Raji (cell line): Measurements from ENCODE around the gene ALDH7A1.

ENCODE experiments used
- POLR2A ChIP-seq: IDR thresholded peaks from 2 replicates; pipeline ENCODE4 v1.6.1; 2011; ENCODE audit warnings: low read depth, low read length, control low read depth; ENCODE audit not compliant: insufficient read depth

Gene ALDH7A1

GRCh38 chr5:126594748-126595485, at the start of gene ALDH7A1:
Gene ALDH7A1 (minus strand): TSS chr5:126595219. CDS start chr5:126595198, 21 bp downstream.
- no peak for TF ChIP-seq POLR2A

DNA sequence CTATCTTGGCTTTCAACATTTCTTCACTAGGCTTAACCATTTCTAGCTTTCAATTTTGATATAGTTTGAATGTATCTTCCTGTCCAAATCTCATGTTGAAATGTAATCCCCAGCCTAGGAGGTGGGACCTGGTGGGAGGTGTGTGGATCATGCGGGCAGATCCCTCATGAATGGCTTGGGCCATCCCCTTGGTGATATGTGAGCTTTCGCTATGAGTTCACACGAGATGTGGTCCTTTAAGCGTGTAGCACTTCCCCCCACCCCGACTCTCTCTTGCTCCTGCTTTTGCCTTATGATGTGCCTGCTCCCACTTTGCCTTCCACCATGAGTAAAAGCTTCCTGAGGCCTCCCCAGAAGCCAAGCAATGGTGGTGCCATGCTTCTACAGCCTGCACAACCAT, 46.4 kb upstream of the ALDH7A1 start:
- TF ChIP-seq POLR2A, result no peak

GRCh38 chr5:126640866-126641265, 45.8 kb upstream of the ALDH7A1 start:
- no peak for TF ChIP-seq POLR2A

- no peak for TF ChIP-seq POLR2A
Observed at GRCh38 chr5:126636956-126637355, 41.9 kb upstream of the ALDH7A1 start.

GRCh38 chr5:126635585-126635984, 40.6 kb upstream of the ALDH7A1 start:
- TF ChIP-seq POLR2A, result no peak

DNA sequence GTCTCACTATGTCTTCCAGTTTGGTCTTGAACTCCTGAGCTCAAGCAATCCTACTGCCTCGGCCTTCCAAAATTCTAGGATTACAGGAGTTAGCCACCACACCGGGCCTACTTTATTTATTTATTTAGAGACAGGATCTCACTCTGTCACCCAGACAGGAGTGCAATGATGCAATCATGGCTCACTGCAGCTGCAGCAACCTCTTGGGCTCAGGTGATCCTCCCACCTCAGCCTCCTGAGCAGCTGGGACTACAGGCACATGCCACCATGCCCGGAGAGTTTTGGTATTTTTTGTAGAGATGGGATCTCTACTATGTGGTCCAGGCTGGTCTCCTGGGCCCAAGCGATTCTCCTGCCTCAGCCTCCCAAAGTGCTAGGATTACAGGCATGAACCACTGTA, 38.5 kb upstream of the ALDH7A1 start:
- no peak for TF ChIP-seq POLR2A

- TF ChIP-seq POLR2A, result no peak
Observed at GRCh38 chr5:126631920-126632319, 36.9 kb upstream of the ALDH7A1 start.

DNA sequence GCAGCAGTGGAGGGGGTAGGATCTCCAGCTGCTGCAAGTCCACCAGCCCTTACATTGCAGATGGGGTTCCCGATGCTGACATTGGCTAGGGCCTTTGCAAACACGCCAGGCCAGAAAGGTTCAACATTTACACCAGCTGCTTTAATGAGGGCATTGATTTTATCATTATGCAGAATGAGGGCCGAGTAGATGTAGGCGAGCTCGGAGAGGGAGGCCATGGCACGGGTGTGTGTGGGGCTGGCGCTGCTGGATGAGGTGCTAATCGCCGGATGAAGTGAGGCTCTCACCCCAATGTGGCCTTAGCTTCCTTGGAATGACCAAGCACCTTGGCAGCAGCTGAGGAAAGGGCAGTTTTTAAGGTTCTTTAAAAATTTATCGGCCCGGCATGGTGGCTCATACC, 33.1 kb upstream of the ALDH7A1 start:
- no peak for TF ChIP-seq POLR2A

DNA sequence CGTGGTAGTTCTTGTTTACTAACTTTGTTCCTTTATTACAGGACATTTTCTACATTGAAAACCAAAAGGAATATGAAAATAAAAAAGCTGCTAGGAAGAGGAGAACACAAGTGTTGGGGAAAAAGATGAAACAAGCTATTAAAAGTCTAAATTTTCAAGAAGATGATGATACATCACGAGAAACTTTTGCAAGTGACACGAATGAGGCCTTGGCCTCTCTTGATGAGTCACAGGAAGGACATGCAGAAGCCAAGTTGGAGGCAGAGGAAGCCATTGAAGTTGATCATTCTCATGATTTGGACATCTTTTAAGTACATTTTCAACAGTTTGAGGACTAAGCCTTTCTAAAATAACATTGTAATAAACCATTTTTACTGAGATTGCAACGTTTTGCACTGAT, 29.5 kb upstream of the ALDH7A1 start:
- TF ChIP-seq POLR2A, result no peak

DNA sequence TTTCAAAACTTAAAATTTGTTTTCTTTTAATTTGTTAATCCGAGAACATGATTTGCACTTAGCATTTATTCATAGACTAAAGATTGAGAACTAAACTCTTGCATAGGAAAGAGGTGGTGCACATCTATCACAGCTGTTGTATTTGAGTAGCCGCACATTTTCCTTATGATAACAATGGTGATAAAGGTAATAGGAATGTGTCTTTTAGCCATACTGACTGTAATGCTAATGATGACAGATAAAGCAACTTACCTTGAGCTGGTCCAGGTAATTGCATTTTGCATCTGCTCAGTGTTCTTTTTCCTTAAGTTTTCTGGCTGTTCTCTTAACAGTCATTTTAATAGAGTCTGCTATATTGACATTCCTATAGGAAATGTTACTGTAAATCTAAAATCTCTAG, 24.8 kb upstream of the ALDH7A1 start:
- no peak for TF ChIP-seq POLR2A

- no peak for TF ChIP-seq POLR2A
Observed at GRCh38 chr5:126615286-126615685, 20.3 kb upstream of the ALDH7A1 start.

GRCh38 chr5:126613941-126614592, 19.0 kb upstream of the ALDH7A1 start:
- TF ChIP-seq POLR2A, result no peak

DNA sequence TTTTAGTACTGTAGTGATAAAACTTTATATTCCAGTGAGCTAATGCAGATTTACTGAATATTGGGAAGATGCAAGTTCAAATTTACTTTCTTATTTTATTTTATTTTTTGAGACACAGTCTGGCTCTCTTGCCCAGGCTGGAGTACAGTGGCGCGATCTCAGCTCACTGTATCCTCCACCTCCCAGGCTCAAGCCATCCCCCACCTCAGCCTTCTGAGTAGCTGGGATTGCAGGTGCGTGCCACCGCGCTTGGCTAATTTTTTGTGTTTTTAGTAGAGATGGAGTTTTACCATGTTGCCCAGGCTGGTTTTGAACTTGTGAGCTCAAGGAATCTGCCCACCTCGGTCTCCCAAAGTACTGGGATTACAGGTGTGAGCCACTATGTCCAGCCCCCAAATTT, 15.6 kb upstream of the ALDH7A1 start:
- TF ChIP-seq POLR2A, result no peak

GRCh38 chr5:126610160-126610559, 15.1 kb upstream of the ALDH7A1 start:
- TF ChIP-seq POLR2A, result no peak

GRCh38 chr5:126605525-126605924, 10.5 kb upstream of the ALDH7A1 start:
- no peak for TF ChIP-seq POLR2A

DNA sequence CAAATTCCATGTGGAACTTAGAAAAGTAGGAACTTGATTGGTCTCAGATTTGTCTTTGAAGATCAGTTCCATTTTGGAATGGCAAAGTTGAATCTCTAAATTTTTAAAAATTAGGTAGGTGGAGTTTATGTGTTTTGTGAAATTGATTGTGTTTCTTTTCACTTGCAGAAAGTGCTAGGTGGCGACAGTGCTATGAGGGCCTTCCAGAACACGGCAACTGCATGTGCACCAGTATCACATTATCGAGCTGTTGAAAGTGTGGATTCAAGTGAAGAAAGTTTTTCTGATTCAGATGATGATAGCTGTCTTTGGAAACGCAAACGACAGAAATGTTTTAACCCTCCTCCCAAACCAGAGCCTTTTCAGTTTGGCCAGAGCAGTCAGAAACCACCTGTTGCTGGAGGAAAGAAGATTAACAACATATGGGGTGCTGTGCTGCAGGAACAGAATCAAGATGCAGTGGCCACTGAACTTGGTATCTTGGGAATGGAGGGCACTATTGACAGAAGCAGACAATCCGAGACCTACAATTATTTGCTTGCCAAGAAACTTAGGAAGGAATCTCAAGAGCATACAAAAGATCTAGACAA, 8.5 kb upstream of the ALDH7A1 start:
- no peak for TF ChIP-seq POLR2A
